NCI-H1105 treated with DMSO at 0.1 percent for 48 hours (cell line): ENCODE data around the gene OR52R1.
"Not testable (repeated sequence)": the region's sequence is repeated elsewhere in the genome, so short reads cannot be mapped to it uniquely, and the experiment has no call there.

Experiments
- DNase-seq: peaks from one replicate; lab custom pipeline; 2025; lab: John Stamatoyannopoulos, UW

The OR52R1 gene

DNA sequence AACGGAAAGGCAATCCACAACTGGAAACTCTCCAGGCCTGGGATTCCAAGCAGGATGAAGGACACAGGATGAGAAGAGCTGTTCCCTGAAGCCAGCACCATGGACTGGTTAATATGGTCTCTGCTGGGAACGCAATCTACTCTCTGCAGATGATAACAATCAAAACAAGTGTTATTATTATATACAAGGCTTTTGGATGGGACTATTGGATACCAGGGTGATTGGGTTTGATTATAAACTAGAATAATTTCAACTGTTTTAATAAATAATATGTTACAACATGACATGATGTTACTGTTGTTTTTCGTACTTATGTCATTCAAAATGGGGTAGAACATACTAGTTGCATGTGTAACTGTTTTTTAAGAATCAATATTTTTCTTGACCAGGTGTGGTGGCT is at the start of gene OR52R1:
TSS of gene OR52R1 (minus strand) at position 101 of the 400 bp plus-strand sequence. CDS start at position 101, 0 bp downstream.
- DNase-seq = no peak

DNA sequence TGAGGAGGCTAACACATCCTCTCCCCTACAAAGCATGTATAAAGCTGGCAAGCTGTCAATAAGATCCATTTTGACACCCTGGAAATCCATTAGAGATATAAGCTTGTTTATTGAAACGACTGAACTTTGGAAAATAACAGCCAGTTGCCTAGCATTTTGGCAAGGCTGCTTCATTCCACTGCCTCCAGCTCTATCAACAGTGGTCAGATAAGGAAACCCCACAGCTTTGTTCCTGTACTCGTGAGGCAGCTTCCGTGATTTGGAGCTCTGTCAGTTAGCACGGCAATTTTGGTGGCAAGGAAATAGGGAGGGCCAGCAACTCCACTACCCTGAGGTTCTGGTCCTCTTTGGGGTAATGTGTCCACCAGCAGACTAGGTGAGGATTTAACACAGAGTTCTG is 46.9 kb upstream of the OR52R1 start:
- DNase-seq = no peak

DNA sequence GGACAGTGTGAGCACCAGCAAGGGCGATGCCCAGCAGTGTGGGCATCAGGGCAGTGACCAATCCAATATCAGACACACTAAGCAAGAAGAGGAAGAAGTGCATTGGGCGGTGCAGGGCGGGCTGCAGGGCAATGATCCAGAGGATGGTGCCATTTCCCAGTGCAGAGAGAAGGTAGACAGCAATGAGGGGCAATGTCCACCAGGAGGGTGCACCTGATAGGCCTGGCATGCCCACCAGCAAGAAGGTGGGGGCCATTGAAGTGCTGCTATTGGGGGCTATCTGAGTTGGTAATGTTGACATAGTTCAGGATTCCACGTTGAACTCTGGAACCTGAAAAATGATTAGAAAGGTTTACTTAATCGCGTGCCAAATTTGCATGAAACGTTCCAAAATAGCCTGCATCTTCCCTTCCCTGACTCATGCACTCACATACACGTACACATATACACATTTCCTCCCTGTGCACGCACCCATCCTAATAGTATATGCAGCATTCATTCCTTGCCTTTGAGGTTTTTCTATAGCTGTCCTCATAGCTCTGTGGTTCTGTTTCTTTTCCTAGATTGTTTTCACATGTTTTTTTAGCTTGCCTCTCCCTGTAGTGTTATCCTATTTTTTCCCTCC is 44.8 kb upstream of the OR52R1 start, which contains the start of gene OR51S1:
TSS of gene OR51S1 (minus strand) at position 301 of the 625 bp plus-strand sequence. CDS start at position 301, 0 bp downstream.
- DNase-seq = no peak

DNA sequence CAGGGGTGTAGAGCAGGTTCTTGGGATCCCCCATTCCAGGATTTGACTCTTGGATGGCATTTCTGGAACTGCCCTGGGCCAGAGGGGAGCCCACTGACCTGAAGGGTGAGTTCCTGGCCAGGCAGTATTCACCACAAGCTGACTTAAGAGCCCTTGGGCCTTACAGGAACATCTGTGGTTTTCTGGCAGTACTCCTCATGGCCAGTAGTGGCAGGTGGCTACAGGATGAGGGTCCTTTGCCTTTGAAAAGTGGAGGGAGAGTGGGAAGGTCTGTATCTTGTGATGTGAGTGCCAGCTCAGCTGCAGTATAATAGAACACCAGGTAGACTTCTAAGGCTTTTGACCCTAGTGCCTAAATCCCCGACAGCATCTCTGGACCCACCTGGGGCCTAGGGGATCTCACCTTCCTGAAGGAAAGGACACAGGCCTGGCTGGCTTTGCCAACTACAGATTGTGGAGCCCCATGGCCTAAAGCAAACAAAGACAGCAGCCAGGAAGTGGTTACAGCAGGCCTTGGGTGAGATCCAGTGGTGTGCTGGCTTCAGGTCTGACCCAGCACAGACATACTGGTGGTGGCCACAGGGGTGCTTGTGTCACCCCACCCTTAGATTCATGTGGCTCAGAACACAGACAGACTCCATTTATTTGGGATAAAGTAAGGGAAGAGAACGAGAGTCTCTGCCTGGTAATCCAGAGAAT is 35.8 kb upstream of the OR52R1 start:
- no peak for DNase-seq

DNA sequence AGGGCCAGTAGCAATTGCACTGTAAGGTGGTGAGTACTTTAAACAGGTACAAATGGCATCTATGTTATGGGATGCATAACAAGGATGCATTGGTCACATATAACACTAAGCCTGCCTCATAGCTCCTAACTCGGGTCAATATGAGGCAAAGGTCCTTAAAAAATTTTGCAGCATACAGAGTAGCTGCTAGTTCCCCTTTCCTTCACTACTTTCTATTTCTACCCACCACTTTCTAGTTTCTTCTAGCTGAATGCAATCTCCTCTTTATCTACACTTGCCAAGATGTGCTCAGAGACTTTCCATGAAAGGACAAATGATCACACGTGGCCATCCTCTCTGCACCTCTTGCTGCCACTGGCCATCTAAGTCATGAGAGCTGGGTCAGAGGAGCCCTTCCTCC is 26.7 kb upstream of the OR52R1 start:
- DNase-seq = no peak

DNA sequence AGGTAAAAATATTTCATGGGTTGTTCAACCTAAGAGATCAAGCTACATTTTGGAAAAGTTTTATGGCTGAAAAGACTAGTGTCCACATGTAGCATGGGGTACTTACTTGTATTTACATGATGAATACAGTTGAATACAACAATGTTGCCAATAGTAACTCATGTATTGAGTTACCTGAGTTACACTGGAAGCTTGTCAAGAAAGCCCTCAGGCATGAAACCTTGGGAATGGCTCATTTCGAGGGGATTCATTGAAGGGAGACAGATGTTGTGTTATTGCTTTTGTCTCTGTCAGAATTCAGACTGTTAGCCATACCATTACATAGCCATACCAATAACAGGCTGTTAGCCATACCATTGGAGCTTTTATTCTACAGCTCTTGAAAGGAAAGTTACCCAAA is 26.2 kb upstream of the OR52R1 start:
- no peak for DNase-seq

DNA sequence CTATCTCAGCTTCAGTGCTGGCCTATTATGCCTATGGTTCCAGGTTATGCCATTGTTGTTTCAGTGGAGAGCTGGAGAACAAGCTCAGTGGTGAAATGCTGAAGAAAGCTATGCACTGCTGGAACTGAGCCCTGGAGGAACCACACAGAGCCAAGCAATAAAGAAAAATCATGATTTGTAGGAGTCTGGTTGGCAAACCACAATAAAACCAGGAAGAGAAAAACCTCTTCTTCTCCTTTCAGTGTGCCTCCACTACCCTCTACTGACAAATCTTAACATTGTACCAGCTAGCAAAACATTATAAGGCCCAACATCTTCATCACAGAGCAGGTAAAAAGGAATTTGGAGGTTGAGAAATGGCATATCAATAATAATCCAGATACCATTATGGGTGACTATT is 22.2 kb upstream of the OR52R1 start:
- DNase-seq = peak; percentile 16

DNA sequence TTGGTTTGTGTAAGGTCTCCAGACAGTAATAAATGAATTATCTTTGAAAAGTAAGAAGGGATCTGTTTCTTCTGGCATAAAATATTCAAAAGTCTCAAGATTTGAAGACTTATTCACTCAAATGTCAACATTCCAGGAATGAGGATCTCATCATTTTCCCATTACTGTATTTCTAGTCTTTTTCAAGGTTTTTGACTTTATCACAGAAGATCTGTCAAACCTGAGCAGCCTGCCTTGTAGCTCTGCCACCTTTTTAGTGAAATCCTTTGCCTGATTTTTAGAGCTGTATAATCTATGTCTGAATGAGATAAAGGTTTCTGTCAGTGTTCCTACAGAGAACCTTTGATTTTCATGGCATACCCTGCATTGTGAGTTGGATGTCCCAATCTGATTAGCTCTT is 21.0 kb upstream of the OR52R1 start:
- DNase-seq = no peak

DNA sequence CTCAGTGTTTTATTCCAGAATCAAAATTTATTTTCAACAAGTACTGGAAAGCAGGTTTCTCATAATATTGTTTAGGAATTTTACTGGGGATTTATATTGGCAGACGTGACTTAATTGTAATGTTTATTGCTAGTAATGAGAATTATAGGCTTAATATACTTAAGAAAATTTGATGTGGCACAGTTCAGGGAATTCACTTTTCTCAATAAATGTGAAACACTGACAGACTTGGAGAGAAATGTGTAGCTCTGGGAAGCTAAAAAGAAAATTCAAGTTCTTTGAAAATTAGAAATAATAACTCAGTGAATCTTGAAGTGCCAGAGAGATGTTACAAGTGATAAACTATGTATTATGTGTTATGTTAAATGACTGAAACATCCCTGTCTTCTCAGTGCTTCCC is 16.8 kb upstream of the OR52R1 start, which contains the start of gene OR51F2:
TSS of gene OR51F2 (plus strand) at position 301 of the 400 bp plus-strand sequence. CDS start 101 bp downstream, outside the sequence.
- no peak for DNase-seq

DNA sequence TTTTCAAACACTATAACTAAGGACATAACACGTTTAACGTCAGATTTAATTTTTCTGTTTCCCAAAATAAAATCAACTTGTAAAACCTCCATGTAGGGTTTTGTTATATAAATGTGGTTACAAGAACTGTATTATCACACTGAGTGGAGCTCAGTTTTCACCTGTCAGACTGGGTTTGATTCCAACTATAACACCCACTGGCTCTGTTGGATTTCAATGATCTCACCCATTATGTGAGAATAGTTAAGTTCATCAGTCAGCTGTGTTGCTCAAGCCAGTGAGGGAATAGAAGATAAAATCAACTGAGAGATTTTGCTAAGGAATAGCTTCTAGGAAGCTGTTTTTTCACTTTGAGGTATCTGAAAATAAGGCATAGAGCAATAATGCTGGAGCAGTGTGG is 5.1 kb upstream of the OR52R1 start:
- DNase-seq = no peak

DNA sequence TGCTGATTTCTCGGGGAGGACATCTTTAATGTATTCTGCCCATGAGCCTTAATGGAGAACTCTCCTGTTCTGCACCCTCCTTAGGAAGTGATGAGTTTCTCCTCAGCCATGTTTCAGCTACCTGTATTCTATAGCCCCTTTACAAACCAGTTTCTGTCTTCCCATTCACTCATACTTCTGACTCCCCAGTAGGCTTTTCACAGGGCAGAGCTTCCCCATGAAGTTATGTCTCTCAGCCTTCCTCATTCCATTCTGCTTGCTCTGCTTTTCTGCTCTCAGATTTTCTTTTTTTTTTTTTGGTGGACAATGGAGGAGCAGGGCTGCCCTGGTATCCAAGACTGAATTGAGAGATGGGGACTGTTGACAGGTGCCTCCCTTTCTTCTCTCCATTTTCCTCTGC is 4.3 kb upstream of the OR52R1 start:
- no peak for DNase-seq

DNA sequence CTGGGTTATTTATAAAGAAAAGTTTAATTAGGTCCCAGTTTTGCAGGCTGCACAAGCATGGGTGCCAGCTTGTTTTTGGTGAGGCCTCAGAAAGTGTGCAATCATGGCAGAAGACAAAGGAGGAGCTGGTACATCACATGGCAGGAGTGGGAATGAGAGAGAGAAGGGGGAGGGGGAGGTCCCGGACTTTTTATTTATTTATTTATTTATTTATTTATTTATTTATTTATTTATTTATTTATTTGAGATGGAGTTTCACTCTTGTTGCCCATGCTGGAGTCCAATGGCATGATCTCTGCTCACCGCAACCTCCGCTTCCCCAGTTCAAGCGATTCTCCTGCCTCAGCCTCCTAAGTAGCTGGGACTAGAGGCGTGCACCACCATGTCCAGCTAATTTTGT is 2.9 kb downstream of the OR52R1 start:
- DNase-seq = not testable (repeated sequence)

DNA sequence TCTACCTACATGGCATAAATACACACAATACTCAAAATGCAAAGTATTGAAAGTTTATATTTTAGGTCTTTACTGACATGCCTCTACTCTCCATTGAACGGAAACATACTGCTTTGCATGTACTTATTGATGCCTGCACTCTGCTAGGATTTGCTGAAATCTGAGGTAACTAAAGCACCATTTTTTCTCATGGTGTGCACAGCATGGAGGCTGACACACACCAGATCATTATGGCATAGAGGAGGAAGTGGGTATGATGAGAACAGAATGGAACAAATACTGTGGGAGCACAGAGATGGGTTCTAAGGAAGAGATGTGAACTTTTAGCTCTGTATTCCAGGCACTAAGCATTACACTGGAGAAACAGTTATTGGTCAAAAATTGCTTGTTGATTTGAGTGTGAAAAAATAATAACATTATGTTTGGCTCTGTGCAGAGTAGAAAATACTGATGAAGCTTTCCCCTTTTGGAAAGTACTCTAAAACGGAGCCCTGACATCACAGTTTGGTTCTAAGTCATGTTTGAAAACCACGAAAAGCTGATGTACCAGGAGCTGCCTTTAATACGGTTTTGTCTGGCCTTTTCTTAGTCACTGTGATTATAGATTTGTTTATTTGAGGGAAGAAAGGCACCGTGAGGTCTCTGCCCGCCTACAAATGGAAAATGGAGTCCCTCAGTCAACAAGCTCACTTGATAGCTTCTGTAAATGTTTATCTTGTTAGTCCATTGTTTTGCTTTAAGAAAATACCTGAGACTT is 5.6 kb downstream of the OR52R1 start:
- no peak for DNase-seq

DNA sequence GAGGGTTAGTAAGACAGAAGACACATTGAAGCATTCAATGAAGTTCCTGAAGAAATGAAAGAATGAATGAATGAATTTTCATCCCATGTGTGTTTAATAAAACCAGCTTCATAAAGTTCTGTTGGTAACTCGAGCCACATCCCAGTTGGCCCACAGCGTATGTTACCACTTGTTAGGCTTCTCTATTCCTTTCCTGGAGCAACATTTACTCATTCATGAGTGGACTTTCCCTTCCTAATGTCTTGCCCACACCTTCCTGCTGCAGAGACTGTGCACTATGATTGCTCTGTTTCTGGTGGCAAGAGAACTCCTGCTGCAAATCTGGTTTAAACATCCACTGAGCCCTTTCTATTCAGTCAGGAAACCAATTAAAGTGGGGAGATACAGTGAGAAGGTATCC is 7.0 kb downstream of the OR52R1 start:
- no peak for DNase-seq

DNA sequence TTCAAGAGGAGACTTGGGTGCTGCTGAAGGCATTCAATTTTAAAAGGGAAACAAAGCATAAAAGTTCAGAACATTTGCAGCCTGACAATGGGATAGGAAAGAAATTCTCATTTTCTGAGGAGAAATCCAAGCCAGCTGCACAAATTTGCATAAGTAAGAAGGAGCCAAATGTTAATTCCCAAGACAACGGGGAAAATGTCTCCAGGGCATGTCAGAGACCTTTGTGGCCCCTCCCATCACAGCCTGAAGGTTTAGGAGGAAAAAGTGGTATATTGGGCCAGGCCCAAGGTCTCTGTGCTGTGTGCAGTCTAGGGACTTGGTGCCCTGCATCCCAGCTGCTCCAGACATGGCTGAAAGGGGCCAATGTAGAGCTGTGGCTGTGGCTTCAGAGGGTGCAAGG is 21.7 kb downstream of the OR52R1 start:
- DNase-seq = no peak

DNA sequence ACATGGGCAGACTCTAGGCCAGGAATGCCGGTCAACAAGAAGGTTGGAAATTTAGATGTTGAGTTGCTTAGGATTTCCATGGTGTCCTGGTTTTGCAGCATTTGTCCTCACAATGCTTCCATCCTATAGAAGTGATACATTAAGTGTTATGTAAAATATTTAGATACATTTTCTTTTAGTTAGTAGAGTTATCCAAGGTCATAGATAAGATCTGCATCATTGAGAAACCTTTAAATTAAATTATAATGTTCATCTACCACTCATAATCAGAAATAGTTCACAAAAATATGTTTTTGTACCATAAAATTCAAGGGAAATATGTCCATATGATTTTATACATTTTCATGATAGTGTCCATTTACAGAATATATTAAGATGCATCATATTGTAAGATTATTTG is 34.3 kb downstream of the OR52R1 start, which contains the start of gene OR51F1:
TSS of gene OR51F1 (minus strand) at position 101 of the 400 bp plus-strand sequence. CDS start at position 101, 0 bp downstream.
- no peak for DNase-seq

DNA sequence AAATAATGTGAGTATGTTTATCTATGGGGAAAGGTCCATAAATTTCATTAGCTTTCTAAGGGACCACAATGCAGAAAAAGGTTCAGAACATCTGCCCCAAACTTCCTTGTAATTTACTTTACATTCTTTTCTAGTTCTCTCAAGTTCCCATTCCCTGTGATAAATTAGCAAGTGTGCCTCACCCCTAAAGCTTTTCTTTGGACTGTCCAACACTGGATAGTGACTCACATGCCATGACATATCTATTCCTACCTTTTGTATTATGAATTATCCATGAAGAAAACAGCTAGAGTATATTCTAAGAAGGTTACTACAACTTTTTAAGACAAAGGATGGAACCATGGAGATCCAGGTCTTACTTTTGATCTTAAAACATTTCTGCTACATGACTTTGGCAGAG is 36.1 kb downstream of the OR52R1 start:
- DNase-seq = no peak

DNA sequence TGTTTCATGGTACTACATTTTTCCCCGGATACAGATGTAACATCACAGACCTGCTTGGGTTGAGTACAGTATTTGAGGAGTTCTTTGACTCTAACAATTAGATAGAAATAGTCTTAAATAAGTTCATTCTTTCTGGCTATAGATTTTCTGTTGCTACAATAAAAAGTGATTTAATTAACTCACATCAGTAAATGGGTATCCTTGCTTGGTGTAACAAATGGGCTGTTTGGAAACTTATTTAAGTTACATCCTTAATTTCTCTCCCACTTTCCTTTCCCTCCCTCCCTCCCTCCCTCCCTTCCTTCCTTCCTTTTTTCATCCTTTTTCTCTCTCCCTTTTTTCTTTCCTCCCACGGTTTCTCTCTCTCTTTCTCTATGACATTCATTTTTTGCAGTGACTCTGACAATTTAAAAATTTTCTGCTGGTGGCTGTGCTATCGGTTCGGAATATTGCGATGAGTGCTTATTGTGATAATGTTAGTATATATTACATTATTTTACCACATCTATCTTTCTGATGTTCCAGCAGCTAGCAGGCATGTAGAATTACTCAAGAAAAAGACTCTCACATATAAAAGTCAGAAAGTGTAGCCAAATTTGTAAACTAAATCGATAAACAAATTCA is 37.6 kb downstream of the OR52R1 start:
- no peak for DNase-seq

DNA sequence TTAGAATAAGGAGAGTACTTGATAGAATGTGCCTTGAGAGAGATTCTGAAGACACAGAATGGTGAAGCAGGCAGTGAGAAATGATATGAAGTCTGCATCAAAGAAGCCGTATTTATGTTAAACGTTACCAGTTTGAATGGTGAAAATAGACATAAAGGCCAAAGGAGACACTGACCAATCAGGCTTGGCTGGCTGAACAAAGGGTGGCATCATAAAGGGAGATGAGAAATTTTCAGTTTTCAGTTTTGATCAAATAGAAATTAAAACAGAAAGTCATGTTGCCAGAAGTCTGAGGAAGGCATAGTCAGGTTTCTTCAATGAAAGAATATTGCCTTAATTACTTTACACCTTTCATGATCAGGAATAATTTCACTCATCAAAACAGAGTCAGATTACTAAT is 41.1 kb downstream of the OR52R1 start:
- DNase-seq = no peak
